GM12865 (cell line): ENCODE measurements around the gene ST8SIA6.

Source experiments
- DNase-seq: peaks from one replicate; pipeline ENCODE4 v3.0.0; 2010; ENCODE audit warnings: low read depth
- H3K4me3 ChIP-seq: 2 replicates; pipeline ENCODE4 v1.5.1; 2011; ENCODE audit warnings: mild to moderate bottlenecking, low read depth, low read length, control low read depth
- CTCF ChIP-seq: IDR thresholded peaks from 2 replicates; pipeline ENCODE4 v1.5.1; 2011; ENCODE audit warnings: low read length, control low read depth, low read depth, inconsistent platforms; ENCODE audit not compliant: insufficient read depth; ENCODE audit errors: missing control alignments

The ST8SIA6 gene

GRCh38 chr10:17394854-17395253, 59.5 kb downstream of the ST8SIA6 start:
- H3K4me3 ChIP-seq, result no peak overlapping the region
- no peak for TF ChIP-seq CTCF
- no peak for DNase-seq

DNA sequence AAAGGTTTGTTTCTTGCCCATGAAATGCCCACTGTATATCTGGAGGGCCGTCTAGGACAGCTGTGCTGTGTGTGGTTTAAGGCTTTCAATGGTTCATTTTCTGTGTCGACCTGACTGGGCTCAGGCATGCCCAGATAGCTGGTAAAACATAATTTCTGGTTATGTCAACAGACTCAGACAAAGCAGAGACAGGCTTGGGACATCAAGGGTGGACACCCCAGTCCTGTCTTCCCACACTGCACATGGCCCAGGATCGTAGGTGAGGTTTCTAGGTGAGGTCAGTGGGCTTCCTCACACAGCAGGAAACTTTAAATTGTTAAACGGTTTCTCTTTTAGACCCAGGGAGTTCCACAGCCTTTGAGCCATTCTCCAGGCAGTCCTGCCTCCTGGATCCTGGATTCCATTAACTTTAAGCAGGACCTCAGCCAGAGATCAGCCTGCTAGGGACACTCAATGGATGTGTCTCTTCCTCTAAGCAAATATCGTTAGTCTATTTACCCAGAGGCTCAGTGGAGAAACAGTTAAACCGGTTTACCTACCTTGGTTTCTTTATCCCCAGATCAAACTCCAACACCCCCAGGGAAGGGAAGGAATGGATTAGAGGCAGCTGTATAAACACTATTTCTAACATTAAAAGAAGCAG, 66.4 kb downstream of the ST8SIA6 start:
- H3K4me3 ChIP-seq, result no peak overlapping the region
- no peak for TF ChIP-seq CTCF
- no peak for DNase-seq

- DNase-seq, result no peak
- no peak overlapping the region for H3K4me3 ChIP-seq
- no peak for TF ChIP-seq CTCF
These were observed 67.7 kb downstream of the ST8SIA6 start for GRCh38 chr10:17386616-17387075.

GRCh38 chr10:17386021-17386420, 68.4 kb downstream of the ST8SIA6 start:
- DNase-seq, result no peak
- no peak overlapping the region for H3K4me3 ChIP-seq
- no peak for TF ChIP-seq CTCF

DNA sequence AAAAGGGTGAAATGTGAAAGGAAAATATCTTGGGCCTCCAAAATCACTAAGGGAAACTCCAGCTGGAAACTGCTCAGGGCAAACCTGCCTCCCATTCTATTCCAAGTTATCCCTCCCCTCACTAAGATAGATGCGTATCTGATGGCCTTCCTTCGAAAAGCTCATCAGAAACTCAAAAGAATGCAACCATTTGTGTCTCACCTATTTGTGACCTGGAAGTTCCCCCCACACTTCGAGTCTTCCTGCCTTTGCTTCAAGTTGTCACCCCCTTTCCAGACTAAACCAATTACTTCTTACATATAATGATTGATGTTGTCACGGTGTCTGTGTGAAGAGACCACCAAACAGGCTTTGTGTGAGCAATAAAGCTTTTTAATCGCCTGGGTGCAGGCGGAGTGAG, 69.3 kb downstream of the ST8SIA6 start:
- no peak for TF ChIP-seq CTCF

GRCh38 chr10:17383801-17384555, 70.4 kb downstream of the ST8SIA6 start:
- no peak for DNase-seq

More for the DNA sequence above, 69.3 kb downstream of the ST8SIA6 start:
- no peak for DNase-seq
- no peak overlapping the region for H3K4me3 ChIP-seq

More at GRCh38 chr10:17383801-17384555, 70.4 kb downstream of the ST8SIA6 start:
- H3K4me3 ChIP-seq, result no peak overlapping the region
- TF ChIP-seq CTCF, result no peak
